ENCODE results near the gene ADCY5. TPM values are rescaled to one million over a fixed set of nuclear protein-coding genes. Genes with fewer than 3 reads are reported as not detected.
A peak's percentile ranks its signal among the peaks of the same experiment; 100 is the strongest.

ADCY5 gene
- total and polyA plus RNA-seq, 5 donors: 90.4 to 220 (median 205) TPM

DNA sequence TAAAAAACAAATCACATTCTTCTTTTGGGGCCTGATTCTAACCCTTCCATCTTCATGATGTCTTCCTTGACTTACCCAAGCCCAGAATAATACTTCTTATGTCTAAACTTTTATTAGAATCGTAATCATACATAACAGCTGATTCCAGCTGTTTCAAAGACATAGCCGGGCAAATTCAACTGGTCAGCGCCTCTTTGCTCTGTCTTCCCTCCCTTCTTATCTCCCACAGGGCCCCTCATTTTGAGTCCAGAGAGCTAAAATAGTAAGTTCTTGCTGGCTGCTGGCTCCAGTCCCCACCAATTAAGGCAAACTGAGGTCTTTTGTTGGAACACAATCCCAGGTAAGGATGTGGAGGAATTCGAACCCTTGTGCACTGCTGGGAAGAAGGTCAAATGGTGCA is 108.6 kb downstream of the ADCY5 start:
- no peak for DNase-seq
- no peak overlapping the region for H3K27ac ChIP-seq (ENCODE audit: low read length)
- no peak for ATAC-seq
- no peaks in the 10 kb centered on the region for H3K9me3 ChIP-seq (ENCODE audit: control insufficient read depth, low read length)
- 52% methylated on average over 4 of the region's 4 CpGs for WGBS
- intact Hi-C loops (cut with DNase I): loop anchor here in 1 of 4 donors (10.0 kb wide), 1 partner anchor 64 kb away; no protein-coding TSS in a partner anchor
- H3K4me3 ChIP-seq (ENCODE audit: low read length): no peak overlapping the region
- no peaks in the 10 kb centered on the region for H3K27me3 ChIP-seq (ENCODE audit: control insufficient read depth, insufficient read depth)
- H3K4me1 ChIP-seq (ENCODE audit: control insufficient read depth, insufficient read depth, low read length): peaks cover 11% of the 10 kb centered on the region

DNA sequence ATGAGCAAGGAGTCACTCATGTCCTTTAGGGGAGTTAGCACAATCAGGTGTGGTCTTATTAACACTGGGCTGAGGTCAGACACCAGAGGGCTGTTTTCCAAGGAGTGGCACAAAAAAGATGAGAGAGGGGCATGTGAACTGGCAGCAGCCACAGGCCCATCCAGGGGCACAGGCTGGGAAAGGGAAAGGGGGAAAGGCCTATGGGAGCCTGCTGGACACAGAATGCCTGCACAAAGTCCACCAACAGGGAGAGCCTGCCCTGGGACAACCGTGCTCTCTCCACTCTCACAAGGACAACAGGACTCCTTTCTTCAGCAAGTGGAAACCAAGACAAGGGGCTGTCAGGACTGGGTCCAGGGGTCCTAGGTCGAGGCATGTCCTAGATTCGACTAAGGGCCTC is 109.6 kb downstream of the ADCY5 start:
- 82% methylated on average over 3 of the region's 3 CpGs for WGBS
- intact Hi-C loops (cut with DNase I): loop anchor here in 2 of 4 donors (5.0 to 10.0 kb wide), 2 partner anchors 33 to 105 kb away; partner anchors contain the start of gene ADCY5 (in 1 of the 2)
- H3K27ac ChIP-seq (ENCODE audit: low read length): peak overlapping the region; percentile 49

GRCh38 chr3:123338620-123339061 is 110.2 kb downstream of the ADCY5 start:
- DNase-seq: peak in 2 of 3 donors; percentile 65 to 67
- ATAC-seq: peak; percentile 53 to 72
- H3K27ac ChIP-seq (ENCODE audit: low read length): peak overlapping the region; percentile 77
- H3K27me3 ChIP-seq (ENCODE audit: control insufficient read depth, insufficient read depth): no peaks in the 10 kb centered on the region
- H3K4me1 ChIP-seq (ENCODE audit: control insufficient read depth, insufficient read depth, low read length): peaks cover 7% of the 10 kb centered on the region
- H3K9me3 ChIP-seq (ENCODE audit: control insufficient read depth, low read length): no peaks in the 10 kb centered on the region
- no peak overlapping the region for H3K4me3 ChIP-seq (ENCODE audit: low read length)
- intact Hi-C loops (cut with DNase I): loop anchor here in 2 of 4 donors (5.0 to 10.0 kb wide), 2 partner anchors 34 to 106 kb away; partner anchors contain the start of gene ADCY5 (in 1 of the 2)
- 45% methylated on average over 5 of the region's 5 CpGs for WGBS

More for the DNA sequence above, 109.6 kb downstream of the ADCY5 start:
- Histone ChIP-seq H3K9me3 (ENCODE audit: control insufficient read depth, low read length) (no peaks in the 10 kb centered on the region), H3K27me3 (ENCODE audit: control insufficient read depth, insufficient read depth) (no peaks in the 10 kb centered on the region), H3K4me1 (ENCODE audit: control insufficient read depth, insufficient read depth, low read length) (peaks cover 7% of the 10 kb centered on the region), H3K4me3 (ENCODE audit: low read length) (no peak overlapping the region)
- peak in 1 of 3 donors; percentile 15 for DNase-seq
- ATAC-seq: no peak

DNA sequence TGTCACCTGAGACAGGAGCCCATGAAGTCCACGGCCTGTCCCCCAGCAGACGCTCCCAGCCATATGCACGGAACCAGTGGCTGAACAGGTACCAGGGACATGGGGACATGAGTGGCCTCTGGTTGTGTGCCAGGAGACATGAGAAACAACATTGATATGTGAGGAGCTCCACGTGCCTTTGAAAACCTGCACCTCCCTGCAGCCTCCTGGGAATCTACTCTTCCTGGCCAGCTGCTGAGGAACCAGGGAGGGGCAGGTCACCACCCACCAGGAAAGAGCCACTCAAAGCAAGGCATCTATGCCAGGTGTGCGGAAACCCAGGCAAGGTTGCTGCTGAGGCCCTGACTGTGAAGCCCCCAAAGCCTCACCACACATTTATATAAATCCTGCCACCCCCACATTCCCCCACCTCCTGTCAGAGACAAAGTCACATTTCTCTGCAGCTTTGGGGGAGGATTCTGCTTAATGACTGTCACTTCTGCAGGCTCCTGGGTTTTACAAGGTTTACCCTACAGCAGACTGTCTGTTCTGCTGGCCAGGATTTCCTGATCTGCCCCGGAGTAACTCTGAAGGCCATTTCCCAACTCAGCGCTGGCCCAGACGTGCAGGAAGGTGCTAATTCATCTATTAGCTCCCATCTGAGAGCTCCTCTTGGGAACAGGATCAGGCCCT is 110.8 kb downstream of the ADCY5 start:
- Histone ChIP-seq H3K27me3 (ENCODE audit: control insufficient read depth, insufficient read depth) (no peaks in the 10 kb centered on the region), H3K9me3 (ENCODE audit: control insufficient read depth, low read length) (no peaks in the 10 kb centered on the region), H3K27ac (ENCODE audit: low read length) (peak overlapping the region; percentile 77), H3K4me1 (ENCODE audit: control insufficient read depth, insufficient read depth, low read length) (peaks cover 7% of the 10 kb centered on the region), H3K4me3 (ENCODE audit: low read length) (no peak overlapping the region)
- intact Hi-C loops (cut with DNase I): loop anchor here in 2 of 4 donors (5.0 to 10.0 kb wide), 2 partner anchors 34 to 107 kb away; partner anchors contain the start of gene ADCY5 (in 1 of the 2)
- 62% methylated on average over 8 of the region's 8 CpGs for WGBS
- peak in 1 of 3 donors; percentile 42 for DNase-seq
- no peak for ATAC-seq

DNA sequence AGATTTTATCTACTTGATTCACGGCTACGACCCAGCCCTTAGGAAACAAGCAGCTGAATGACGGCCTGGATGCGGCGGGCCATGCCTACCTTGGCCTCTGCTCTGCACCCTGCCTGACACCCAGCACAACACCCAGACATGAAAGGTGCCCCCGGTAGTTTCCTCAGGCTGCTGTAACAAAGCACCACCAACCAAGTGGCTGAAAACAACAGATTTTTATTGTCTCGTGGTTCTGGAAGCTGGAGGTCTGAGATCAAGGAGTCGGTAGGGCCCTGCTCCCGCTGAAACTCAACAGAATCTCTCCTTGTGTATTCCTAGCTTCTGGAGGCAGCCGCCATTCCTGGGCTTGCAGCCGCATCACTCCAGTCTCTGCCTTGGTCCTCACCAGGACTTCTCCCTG is 111.7 kb downstream of the ADCY5 start:
- no peak for DNase-seq
- no peak overlapping the region for H3K27ac ChIP-seq (ENCODE audit: low read length)
- intact Hi-C loops (cut with DNase I): loop anchor here in 2 of 4 donors (5.0 to 10.0 kb wide), 2 partner anchors 35 to 108 kb away; partner anchors contain the start of gene ADCY5 (in 1 of the 2)
- no peaks in the 10 kb centered on the region for H3K9me3 ChIP-seq (ENCODE audit: control insufficient read depth, low read length)
- WGBS: 95% methylated on average over 11 of the region's 11 CpGs
- H3K4me1 ChIP-seq (ENCODE audit: control insufficient read depth, insufficient read depth, low read length): peaks cover 9% of the 10 kb centered on the region
- no peak for ATAC-seq
- H3K4me3 ChIP-seq (ENCODE audit: low read length): no peak overlapping the region
- H3K27me3 ChIP-seq (ENCODE audit: control insufficient read depth, insufficient read depth): no peaks in the 10 kb centered on the region

DNA sequence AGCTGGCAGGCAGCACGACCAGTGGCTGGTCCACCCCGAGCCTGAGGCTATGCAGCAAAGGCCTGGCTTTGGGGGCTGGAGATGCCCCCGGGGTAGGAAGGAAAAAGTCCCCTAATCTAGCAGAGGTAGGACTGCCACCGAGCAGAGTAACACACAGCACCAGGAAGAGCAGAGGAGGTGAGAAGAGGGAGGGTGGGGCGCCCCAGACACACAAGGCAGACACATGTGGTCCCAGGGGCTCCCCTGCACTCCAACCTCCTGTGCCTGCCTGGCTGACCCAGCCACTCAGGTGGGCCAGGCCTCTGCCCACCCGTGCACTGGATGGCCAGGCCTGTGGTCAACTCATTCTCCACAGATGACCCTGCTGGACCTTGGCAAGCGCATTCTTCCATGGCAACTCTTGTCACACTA is 112.4 kb downstream of the ADCY5 start:
- no peaks in the 10 kb centered on the region for H3K27me3 ChIP-seq (ENCODE audit: control insufficient read depth, insufficient read depth)
- no peak overlapping the region for H3K4me3 ChIP-seq (ENCODE audit: low read length)
- no peak overlapping the region for H3K27ac ChIP-seq (ENCODE audit: low read length)
- H3K9me3 ChIP-seq (ENCODE audit: control insufficient read depth, low read length): no peaks in the 10 kb centered on the region
- 80% methylated on average over 7 of the region's 7 CpGs for WGBS
- DNase-seq (peak in 1 of 3 donors; percentile 30), ATAC-seq (no peak)
- intact Hi-C loops (cut with DNase I): loop anchor here in 2 of 4 donors (5.0 to 10.0 kb wide), 2 partner anchors 36 to 108 kb away; partner anchors contain the start of gene ADCY5 (in 1 of the 2)
- peaks cover 10% of the 10 kb centered on the region for H3K4me1 ChIP-seq (ENCODE audit: control insufficient read depth, insufficient read depth, low read length)

DNA sequence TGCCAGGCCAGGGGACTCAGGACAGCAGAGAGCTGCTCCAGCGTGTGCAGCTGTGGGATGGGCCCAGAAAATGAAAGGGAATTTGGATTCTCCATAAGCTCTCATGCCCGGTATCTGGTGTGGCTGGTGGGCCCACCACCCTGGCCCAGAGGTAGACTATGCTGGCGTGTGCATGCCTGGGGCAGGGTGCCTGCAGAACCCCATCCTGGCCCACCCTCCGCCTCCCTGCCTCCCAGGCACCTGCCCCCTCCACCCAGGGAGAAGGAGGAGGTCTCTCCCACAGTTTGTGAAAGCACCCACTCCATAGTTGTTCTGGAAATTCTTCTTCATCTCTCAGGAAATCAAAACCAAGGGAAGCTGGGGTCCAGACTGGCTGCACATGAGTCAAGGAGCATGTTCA is 112.9 kb downstream of the ADCY5 start:
- no peak overlapping the region for H3K4me3 ChIP-seq (ENCODE audit: low read length)
- H3K4me1 ChIP-seq (ENCODE audit: control insufficient read depth, insufficient read depth, low read length): peaks cover 10% of the 10 kb centered on the region
- H3K27ac ChIP-seq (ENCODE audit: low read length): peak overlapping the region; percentile 79
- DNase-seq: peak in 1 of 3 donors; percentile 37
- no peak for ATAC-seq
- 83% methylated on average over 4 of the region's 4 CpGs for WGBS
- intact Hi-C loops (cut with DNase I): loop anchor here in 2 of 4 donors (5.0 to 10.0 kb wide), 2 partner anchors 36 to 109 kb away; partner anchors contain the start of gene ADCY5 (in 1 of the 2)
- H3K27me3 ChIP-seq (ENCODE audit: control insufficient read depth, insufficient read depth): no peaks in the 10 kb centered on the region
- no peaks in the 10 kb centered on the region for H3K9me3 ChIP-seq (ENCODE audit: control insufficient read depth, low read length)

GRCh38 chr3:123335007-123335670 is 113.8 kb downstream of the ADCY5 start:
- Histone ChIP-seq H3K9me3 (ENCODE audit: control insufficient read depth, low read length) (no peaks in the 10 kb centered on the region), H3K27ac (ENCODE audit: low read length) (peak overlapping the region; percentile 79), H3K27me3 (ENCODE audit: control insufficient read depth, insufficient read depth) (no peaks in the 10 kb centered on the region), H3K4me1 (ENCODE audit: control insufficient read depth, insufficient read depth, low read length) (peaks cover 10% of the 10 kb centered on the region), H3K4me3 (ENCODE audit: low read length) (no peak overlapping the region)
- ATAC-seq (no peak), DNase-seq (peak in 1 of 3 donors; percentile 37)
- 60% methylated on average over 14 of the region's 14 CpGs for WGBS
- intact Hi-C loops (cut with DNase I): loop anchor here in 2 of 4 donors (5.0 to 10.0 kb wide), 2 partner anchors 37 to 110 kb away; partner anchors contain the start of gene ADCY5 (in 1 of the 2)

DNA sequence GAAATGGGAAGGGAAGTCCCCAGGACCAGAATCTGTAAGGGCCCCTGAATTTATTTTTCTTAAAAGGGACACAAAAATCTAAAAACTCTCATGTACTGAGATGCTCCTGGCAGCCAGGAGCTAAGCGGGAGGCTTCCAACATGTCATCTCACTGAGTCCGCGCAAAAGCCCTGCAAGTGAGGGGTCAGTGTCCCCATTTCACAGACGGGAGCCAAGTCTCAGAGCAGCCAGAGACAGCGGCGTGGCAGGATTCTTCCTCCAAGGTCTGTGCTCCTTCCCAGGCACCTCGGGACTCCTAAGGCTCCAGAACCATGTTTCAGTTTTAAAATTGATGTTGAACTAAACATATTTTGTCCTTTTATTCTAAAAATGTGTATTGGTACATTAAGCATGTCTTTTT is 114.8 kb downstream of the ADCY5 start:
- whole genome bisulfite sequencing: 85% methylated on average over 7 of the region's 7 CpGs
- Histone ChIP-seq H3K27ac (ENCODE audit: low read length) (no peak overlapping the region), H3K9me3 (ENCODE audit: control insufficient read depth, low read length) (no peaks in the 10 kb centered on the region), H3K4me3 (ENCODE audit: low read length) (no peak overlapping the region), H3K4me1 (ENCODE audit: control insufficient read depth, insufficient read depth, low read length) (peaks cover 12% of the 10 kb centered on the region), H3K27me3 (ENCODE audit: control insufficient read depth, insufficient read depth) (no peaks in the 10 kb centered on the region)
- DNase-seq: peak in 2 of 3 donors; percentile 13 to 17
- intact Hi-C loops (cut with DNase I): loop anchor here in 3 of 4 donors (5.0 to 10.0 kb wide), 3 partner anchors 111 to 228 kb away; partner anchors contain the start of gene ADCY5 (in 2 of the 3)
- ATAC-seq: no peak

GRCh38 chr3:123333401-123333800 is 115.5 kb downstream of the ADCY5 start:
- no peak overlapping the region for H3K4me3 ChIP-seq (ENCODE audit: low read length)

More at GRCh38 chr3:123333401-123333800, 115.5 kb downstream of the ADCY5 start:
- intact Hi-C loops (cut with DNase I): loop anchor here in 3 of 4 donors (5.0 to 10.0 kb wide), 3 partner anchors 111 to 229 kb away; partner anchors contain the start of gene ADCY5 (in 2 of the 3)
- peak overlapping the region; percentile 28 for H3K27ac ChIP-seq (ENCODE audit: low read length)
- H3K27me3 ChIP-seq (ENCODE audit: control insufficient read depth, insufficient read depth): no peaks in the 10 kb centered on the region
- DNase-seq: peak in 2 of 3 donors; percentile 22 to 50
- ATAC-seq: no peak
- no peaks in the 10 kb centered on the region for H3K9me3 ChIP-seq (ENCODE audit: control insufficient read depth, low read length)
- H3K4me1 ChIP-seq (ENCODE audit: control insufficient read depth, insufficient read depth, low read length): peaks cover 9% of the 10 kb centered on the region
- WGBS: 67% methylated on average over 10 of the region's 10 CpGs
